HG02981 (cell line): ENCODE results near the gene SH2D6.
A peak's percentile ranks its signal among the peaks of the same experiment; 100 is the strongest.

Experiments
- ATAC-seq: cut with Tn5 transposase; IDR thresholded peaks from one replicate; pipeline ENCODE4 v1.9.1; 2021; ENCODE audit warnings: mild to moderate bottlenecking, moderate library complexity; ENCODE audit not compliant: unreplicated experiment

Gene SH2D6

DNA sequence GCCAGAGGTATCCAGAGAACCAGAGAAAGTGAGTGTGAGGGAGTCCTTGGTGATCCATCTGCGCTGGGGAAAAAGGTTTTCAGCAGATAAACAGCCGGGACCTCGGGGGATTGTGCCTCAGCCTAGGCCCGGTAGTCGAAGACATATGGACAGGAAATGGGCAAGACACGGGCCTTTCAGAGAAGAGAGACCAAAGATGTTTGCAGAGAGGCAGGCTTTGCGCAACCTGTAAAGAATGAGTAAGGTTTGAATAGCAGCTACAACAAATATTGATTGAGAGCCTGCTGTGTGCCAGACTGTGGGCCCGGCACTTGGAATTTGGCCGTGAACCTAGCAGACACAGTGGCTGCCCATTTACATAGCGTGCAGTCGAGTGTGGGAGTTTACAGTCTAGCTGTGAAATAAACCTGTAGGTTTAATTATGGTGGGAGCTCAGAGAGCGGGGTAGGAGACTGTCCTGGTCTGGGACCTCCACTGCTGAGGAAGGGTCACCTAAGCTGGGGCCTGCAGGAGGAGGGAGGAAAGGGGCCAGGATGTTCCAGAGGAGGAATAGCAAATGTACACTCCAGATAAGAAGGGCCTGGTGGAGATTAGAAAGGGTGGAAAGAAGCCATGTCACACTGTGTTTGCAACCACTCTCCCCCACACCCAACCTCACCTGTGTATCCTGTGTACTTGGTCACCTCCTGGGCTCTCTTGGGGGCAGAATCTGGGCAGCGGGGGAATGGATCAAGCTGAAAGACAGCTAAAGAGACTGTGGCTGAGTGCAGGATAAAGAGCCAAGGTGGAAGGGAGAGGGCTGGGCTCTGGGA lies 3.0 kb downstream of the SH2D6 start:
- no peak for ATAC-seq

GRCh38 chr2:85422072-85422457 lies 3.6 kb downstream of the SH2D6 start:
- no peak for ATAC-seq

DNA sequence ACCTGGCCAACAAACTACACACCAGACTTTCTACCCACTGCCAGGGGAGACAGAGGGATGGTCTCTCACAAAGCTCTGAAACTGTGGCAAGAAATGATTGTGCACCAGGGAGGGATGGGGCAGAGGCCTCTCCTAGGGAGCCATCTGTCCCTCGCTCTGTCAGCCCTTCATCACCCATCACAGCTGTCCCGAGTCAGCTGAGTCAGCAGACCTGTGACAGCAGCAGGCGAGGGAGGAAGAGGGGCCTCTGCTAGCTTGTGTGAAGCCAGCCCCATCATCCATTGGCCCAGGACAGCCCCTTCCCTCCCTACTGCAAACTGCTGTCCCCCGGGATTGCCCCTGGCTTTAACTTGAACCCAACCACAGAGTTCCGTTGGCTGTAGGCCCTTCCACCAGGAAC lies 5.0 kb downstream of the SH2D6 start:
- ATAC-seq = no peak

DNA sequence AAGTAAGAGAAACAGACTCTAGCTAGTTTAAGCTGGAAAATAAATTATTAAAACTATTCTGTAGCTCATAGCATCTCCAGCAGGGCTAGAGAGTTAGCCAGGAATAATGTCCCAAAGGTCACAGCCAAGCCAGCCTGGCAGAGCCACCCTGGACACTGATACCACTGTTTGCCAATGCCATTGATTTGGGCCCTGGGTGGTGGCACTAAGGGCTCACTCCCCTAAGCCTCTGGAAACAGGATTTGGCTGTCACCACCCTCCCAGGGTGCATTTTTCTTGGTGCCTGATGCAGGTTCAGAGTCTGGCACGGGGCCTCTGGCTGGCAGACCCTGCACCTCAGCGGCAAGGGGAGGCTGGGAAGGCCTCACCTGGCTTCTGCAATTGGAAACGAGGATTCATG lies 7.1 kb downstream of the SH2D6 start:
- no peak for ATAC-seq

- no peak for ATAC-seq
Observed at GRCh38 chr2:85427300-85427835, 8.9 kb downstream of the SH2D6 start.

DNA sequence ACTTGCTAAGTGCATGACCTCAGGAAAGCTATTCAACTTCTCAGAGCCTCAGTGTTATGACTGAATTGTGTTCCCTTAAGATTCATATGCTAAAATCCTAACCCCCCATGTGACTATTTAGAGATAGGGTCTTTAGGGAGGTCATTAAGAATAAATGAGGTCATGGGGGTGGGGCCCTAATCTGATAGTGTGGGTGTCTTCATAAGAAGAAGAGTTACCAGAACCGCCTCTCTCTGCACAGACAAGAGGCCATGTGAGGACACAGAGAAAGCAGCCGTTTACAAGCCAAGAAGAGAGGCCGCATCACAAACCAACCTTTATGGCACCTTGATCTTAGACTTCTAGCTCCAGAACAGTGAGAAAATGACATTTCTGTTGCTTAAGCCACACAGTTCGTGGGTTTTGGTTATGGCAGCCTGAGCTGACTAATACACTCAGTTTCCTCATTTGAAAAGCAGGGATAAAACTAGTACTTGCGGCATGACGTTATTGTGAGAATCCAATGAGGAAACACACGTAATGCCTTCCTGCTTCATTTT lies 9.9 kb downstream of the SH2D6 start:
- ATAC-seq = no peak

DNA sequence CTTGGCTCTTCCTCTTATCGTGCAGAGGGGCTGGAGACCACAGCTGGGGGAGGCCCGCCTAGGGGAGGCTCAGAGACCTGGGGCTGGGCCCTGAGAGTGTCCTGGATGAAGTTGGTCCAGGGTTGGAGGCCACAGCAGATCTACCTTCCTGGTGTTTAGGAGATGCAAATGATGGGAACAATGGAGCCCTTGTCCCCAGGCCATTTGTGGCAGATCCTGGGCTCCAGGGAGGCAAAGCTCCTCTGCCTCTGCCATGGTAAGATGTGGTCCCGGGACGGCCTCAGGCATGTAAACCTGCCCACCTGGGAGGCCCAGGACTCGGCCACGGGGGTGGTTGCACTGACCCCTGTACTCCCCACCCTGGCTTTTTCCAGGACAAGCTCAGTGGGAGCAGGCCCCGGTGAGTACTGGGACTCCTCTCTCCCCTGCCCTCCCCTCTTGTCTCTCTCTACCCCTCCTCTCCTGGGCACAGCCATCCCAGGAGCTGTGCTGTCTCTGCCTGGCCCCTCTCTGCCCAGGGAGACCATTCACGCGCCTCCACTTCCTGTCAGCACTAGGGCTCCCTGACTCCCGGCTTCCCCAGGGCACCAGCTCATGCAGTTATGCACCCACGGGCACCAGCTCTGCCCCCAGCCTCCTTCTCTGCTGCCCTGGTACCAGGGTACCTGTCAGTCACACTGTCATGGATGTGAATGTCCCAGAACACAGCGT lies 10.9 kb downstream of the SH2D6 start:
- no peak for ATAC-seq

DNA sequence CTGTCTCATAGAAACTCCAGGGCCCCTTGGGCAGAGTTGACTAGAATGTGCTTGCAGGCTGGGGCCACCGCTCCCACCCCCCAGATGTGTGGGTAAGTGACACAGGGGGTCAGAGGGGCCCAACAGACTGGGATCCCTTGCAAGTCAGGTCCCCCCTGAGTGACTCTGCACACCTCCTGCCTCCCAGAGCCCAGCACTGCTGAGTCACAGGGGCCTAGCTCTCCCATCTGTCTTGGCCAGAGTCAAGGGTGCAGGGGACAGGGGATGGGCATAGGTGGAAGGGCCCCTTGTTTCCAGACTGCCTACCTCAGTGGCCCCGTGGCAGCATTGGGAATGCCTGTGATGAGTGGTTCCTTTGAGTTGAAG lies 11.4 kb downstream of the SH2D6 start:
- ATAC-seq = no peak

- no peak for ATAC-seq
Observed at GRCh38 chr2:85430752-85431569, 12.4 kb downstream of the SH2D6 start.

- no peak for ATAC-seq
Observed at GRCh38 chr2:85431570-85432205, 13.2 kb downstream of the SH2D6 start.

- no peak for ATAC-seq
Observed at GRCh38 chr2:85433511-85434089, 15.1 kb downstream of the SH2D6 start.

GRCh38 chr2:85434696-85435095 lies 16.2 kb downstream of the SH2D6 start:
- no peak for ATAC-seq

- ATAC-seq = no peak
Observed at GRCh38 chr2:85435220-85435958, 16.9 kb downstream of the SH2D6 start.

DNA sequence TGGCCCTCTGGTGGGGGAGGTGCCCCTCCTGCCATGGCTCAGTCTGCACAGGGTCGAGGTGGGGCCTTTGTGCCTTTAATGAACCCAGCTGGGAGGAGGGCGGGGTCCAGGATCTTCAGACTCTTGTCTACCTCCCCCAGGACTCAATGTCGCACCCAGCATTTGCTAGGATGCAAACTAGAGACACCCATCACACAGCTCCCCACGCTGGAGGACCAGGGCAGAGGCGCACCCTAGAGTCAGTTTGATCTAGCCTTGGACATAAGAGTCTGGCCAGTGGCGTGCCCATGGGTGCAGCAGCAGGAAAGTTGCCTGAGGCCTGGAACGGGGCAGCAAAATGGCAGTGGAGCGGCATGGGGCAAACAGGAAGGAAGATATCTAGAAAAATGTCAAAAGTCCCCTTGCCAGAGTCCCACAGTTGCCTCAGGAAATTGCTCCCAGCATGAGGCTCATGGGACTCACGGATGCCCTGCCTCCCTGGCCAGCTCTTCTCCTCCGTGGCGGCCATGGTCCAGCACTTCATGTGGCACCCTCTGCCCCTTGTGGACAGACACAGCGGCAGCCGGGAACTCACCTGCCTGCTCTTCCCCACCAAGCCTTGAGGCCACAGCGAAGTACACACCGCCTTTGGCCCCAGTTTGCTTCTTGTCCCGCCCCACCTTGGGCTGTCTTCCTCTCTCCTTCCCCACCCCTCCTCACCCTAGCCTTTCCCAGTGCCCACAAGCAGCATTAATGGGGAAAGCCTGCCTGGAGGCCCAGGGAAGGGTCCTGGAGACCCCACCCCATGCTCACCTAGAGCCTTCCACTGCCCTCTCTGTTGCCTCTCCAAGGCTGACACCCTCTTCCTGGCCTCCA lies 17.7 kb downstream of the SH2D6 start:
- ATAC-seq = no peak

GRCh38 chr2:85436836-85437487 lies 18.4 kb downstream of the SH2D6 start:
- no peak for ATAC-seq

- ATAC-seq = peak; percentile 76
Observed at GRCh38 chr2:85437488-85438200, 19.1 kb downstream of the SH2D6 start.

DNA sequence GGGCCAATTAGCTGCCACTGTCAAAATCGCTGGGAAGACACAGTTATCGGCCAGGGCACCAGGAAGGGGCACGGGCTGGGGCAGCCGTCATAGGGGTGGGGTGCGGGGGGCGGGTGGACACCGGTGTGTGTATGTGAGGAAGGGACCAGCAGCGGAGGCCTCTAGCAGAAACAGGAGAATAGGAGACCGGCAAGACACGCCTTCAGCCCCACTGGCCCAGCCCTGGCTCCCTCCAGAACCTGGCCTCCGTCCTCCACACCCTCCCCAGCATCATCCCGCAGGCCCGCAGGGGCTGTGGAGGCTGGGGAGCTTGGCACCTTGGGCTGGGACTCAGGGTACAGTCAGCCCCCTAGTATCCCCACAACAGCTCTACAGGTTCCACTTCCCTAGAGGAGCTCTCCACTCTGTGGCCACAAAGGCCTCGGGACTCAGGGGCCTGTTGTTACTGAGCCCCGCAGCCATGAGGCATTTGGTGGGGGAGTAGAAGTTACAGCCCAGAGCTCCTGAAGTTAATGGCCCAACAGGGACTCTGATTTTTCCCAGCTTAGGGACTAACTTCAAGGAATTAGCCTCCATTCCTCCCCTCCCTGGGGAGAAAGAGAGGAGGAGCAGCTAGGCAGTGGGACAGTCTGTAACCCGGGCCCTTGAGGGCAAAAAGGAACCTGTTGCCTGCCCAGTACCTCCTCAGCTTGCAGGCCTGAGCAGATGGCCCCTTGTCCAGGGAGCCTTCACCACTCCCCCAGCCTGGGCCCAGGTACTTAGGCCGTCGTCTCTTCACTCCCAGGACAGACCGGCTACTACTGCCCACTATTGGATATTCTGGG lies 19.9 kb downstream of the SH2D6 start:
- ATAC-seq = no peak
